Right atrium auricular region (tissue), 2 donors: ENCODE results near the gene SPINK2. TPM values are rescaled to one million over a fixed set of nuclear protein-coding genes. Genes with fewer than 3 reads are reported as not detected.

Experiments
- total RNA-seq, 2 donors: library from RNA; depleted of rRNA; stranded (reverse); fragments of >200 nt; gene quantifications; one replicate each; pipeline ENCODE4 v1.1.0, GENCODE V29; 2016

The SPINK2 gene
- total RNA-seq, 2 donors from 2014 or later, result 0.93 to 14.7 TPM

Other genes with a start within 250 kb of the SPINK2 start
- 100 to 1,000 TPM in 1 of 2 donors, 1 to 10 TPM in 1; 7.8 to 203 TPM for gene HOPX, start 140.4 kb downstream of the SPINK2 start, total RNA-seq
- gene REST, start 86.2 kb upstream of the SPINK2 start, total RNA-seq, result 10 to 100 TPM; 25.4 to 27.8 TPM
- gene NOA1, start 155.9 kb upstream of the SPINK2 start, total RNA-seq, result 10 to 100 TPM; 11.8 to 17.2 TPM
- 10 to 100 TPM; 55.3 to 56.2 TPM for gene POLR2B, start 157.2 kb upstream of the SPINK2 start, total RNA-seq